A549 (cell line): ENCODE measurements around the gene CCDC71L.

Experiments used
- CTCF ChIP-seq: fragments of >200 bp; sonication (Bioruptor Twin); formaldehyde crosslinking; IDR thresholded peaks from 3 replicates; pipeline ENCODE4 v1.5.1; 2016
- JUN ChIP-seq, 2 experiments: fragments of >200 bp; sonication (Bioruptor Twin); formaldehyde crosslinking; IDR thresholded peaks; 2 replicates in 1 of 2; 3 replicates in 1 of 2; pipeline ENCODE4 v1.6.1; 2016 to 2017
- PHF8 ChIP-seq: fragments of 200-600 bp; sonication (generic); IDR thresholded peaks from 2 replicates; pipeline ENCODE4 v1.6.1; 2016; ENCODE audit warnings: low read depth, mild to moderate bottlenecking, antibody characterized with exemption, moderate library complexity, borderline replicate concordance
- ZSCAN20 ChIP-seq: fragments of 250-450 bp; sonication (Bioruptor Pico); IDR thresholded peaks from 2 replicates; pipeline ENCODE4 v1.8.0; 2022; ENCODE audit warnings: mild to moderate bottlenecking, moderate library complexity

DNA sequence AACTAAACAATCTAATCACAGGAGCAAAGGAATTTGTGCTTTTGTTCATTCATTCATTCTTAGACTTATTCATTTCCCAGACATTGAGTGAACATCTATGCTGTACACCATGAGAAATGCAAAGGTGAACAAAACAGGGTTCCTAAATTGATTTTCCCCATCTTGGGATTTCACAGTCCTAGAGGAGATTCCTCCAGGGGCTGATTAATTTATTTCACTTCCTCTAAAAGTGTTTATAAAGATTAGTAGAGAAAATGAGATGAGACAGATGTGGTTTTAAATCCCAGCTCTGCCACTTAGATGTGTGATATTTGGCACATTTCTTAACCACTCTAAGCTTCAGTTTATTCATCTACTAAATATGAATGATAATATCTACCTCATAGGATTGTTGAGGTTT, 8.9 kb downstream of the CCDC71L start:
- TF ChIP-seq ZSCAN20 (CRISPR knock-in tag) (no peak), PHF8 (no peak), JUN (IDR thresholded peaks at IDR 0.05) (no peak), CTCF (no peak)
